ENCODE results near the gene IL10RA.

DNA sequence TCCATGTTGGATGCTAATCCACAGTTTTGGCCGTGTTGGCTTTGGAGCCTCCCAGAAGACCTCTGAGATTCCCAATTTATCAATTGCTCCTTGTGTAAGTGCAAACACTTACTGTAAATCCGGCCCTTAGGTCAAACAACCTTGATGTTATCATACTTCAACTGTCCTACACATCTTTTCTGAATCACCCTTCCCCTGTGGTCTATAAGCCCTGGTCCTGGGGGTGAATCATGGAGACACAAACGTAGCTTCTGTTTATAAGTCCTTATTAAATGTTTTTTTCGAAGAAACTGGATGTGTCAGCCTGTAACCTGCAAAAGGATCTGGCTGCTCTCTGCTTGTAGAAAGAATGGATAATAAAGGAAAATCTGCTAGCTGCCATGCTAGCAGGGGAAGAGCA, 1.7 kb upstream of the IL10RA start:
- TF ChIP-seq POLR2A (IDR thresholded peaks at IDR 0.05) = no peak
- TF ChIP-seq, protein P1, sequence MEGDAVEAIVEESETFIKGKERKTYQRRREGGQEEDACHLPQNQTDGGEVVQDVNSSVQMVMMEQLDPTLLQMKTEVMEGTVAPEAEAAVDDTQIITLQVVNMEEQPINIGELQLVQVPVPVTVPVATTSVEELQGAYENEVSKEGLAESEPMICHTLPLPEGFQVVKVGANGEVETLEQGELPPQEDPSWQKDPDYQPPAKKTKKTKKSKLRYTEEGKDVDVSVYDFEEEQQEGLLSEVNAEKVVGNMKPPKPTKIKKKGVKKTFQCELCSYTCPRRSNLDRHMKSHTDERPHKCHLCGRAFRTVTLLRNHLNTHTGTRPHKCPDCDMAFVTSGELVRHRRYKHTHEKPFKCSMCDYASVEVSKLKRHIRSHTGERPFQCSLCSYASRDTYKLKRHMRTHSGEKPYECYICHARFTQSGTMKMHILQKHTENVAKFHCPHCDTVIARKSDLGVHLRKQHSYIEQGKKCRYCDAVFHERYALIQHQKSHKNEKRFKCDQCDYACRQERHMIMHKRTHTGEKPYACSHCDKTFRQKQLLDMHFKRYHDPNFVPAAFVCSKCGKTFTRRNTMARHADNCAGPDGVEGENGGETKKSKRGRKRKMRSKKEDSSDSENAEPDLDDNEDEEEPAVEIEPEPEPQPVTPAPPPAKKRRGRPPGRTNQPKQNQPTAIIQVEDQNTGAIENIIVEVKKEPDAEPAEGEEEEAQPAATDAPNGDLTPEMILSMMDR (IDR thresholded peaks at IDR 0.05) = no peak
